ENCODE results near the gene VARS1.

DNA sequence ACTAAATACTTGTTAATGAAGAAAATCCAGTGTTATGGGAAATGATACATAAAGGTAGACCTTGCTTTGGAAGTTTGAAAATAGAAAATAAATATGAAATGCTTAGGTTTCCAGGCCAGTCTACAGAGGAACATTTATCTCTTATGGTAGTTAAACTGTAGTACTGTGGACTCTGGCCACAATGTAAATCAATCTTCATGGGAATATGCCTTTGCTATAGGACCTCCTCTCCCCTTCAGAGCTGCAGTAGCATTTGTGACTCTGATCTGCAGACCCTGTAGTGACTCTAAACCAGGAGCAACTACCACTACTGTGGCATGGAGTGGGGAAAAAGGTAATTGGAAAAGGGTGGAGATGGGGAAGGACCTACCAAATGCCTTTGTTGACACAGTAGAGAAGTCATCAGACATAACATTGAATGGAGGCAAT is 24.3 kb upstream of the VARS1 start:
- TF ChIP-seq, protein P1, sequence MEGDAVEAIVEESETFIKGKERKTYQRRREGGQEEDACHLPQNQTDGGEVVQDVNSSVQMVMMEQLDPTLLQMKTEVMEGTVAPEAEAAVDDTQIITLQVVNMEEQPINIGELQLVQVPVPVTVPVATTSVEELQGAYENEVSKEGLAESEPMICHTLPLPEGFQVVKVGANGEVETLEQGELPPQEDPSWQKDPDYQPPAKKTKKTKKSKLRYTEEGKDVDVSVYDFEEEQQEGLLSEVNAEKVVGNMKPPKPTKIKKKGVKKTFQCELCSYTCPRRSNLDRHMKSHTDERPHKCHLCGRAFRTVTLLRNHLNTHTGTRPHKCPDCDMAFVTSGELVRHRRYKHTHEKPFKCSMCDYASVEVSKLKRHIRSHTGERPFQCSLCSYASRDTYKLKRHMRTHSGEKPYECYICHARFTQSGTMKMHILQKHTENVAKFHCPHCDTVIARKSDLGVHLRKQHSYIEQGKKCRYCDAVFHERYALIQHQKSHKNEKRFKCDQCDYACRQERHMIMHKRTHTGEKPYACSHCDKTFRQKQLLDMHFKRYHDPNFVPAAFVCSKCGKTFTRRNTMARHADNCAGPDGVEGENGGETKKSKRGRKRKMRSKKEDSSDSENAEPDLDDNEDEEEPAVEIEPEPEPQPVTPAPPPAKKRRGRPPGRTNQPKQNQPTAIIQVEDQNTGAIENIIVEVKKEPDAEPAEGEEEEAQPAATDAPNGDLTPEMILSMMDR (conservative IDR thresholded peaks at IDR 0.05; ENCODE audit: low read depth, low read length): no peak
- no peak for TF ChIP-seq EZH2 (IDR thresholded peaks at IDR 0.05; ENCODE audit: low read length, unreplicated experiment)
- TF ChIP-seq EZH2phosphoT487 (IDR thresholded peaks at IDR 0.05; ENCODE audit: borderline replicate concordance, low read length): no peak

Data from PC-3 (cell line).